HG02870 (cell line): ENCODE measurements around the gene PLD1.
"Not testable (repeated sequence)": the region's sequence is repeated elsewhere in the genome, so short reads cannot be mapped to it uniquely, and the experiment has no call there.

Source experiments
- ATAC-seq: cut with Tn5 transposase; IDR thresholded peaks from one replicate; pipeline ENCODE4 v1.9.1; 2021; ENCODE audit warnings: mild to moderate bottlenecking, moderate library complexity; ENCODE audit not compliant: unreplicated experiment

PLD1 gene

GRCh38 chr3:171711461-171712170 lies 98.7 kb downstream of the PLD1 start:
- ATAC-seq: no peak

- no peak for ATAC-seq
Measured at GRCh38 chr3:171710359-171710758, 99.9 kb downstream of the PLD1 start.

GRCh38 chr3:171704814-171705213 lies 105.5 kb downstream of the PLD1 start:
- ATAC-seq: no peak

GRCh38 chr3:171704002-171704401 lies 106.3 kb downstream of the PLD1 start:
- ATAC-seq: no peak

- no peak for ATAC-seq
Measured at GRCh38 chr3:171703144-171703543, 107.1 kb downstream of the PLD1 start.

- no peak for ATAC-seq
Measured at GRCh38 chr3:171700653-171701052, 109.6 kb downstream of the PLD1 start.

GRCh38 chr3:171700157-171700556 lies 110.1 kb downstream of the PLD1 start:
- no peak for ATAC-seq

GRCh38 chr3:171699601-171700000 lies 110.7 kb downstream of the PLD1 start:
- ATAC-seq: no peak

GRCh38 chr3:171696805-171697204 lies 113.5 kb downstream of the PLD1 start:
- no peak for ATAC-seq

- no peak for ATAC-seq
Measured at GRCh38 chr3:171695426-171695825, 114.9 kb downstream of the PLD1 start.

- ATAC-seq: no peak
Measured at GRCh38 chr3:171694888-171695287, 115.4 kb downstream of the PLD1 start.

GRCh38 chr3:171692551-171692950 lies 117.7 kb downstream of the PLD1 start:
- not testable (repeated sequence) for ATAC-seq

GRCh38 chr3:171691485-171691884 lies 118.8 kb downstream of the PLD1 start:
- no peak for ATAC-seq

GRCh38 chr3:171690281-171690680 lies 120.0 kb downstream of the PLD1 start:
- ATAC-seq: no peak

- ATAC-seq: no peak
Measured at GRCh38 chr3:171688593-171688992, 121.7 kb downstream of the PLD1 start.

- ATAC-seq: no peak
Measured at GRCh38 chr3:171688002-171688401, 122.3 kb downstream of the PLD1 start.

- no peak for ATAC-seq
Measured at GRCh38 chr3:171687581-171687980, 122.7 kb downstream of the PLD1 start.

- ATAC-seq: no peak
Measured at GRCh38 chr3:171687064-171687463, 123.2 kb downstream of the PLD1 start.

- no peak for ATAC-seq
Measured at GRCh38 chr3:171685116-171685895, 125.0 kb downstream of the PLD1 start.

GRCh38 chr3:171684221-171684620 lies 126.1 kb downstream of the PLD1 start:
- ATAC-seq: no peak

- no peak for ATAC-seq
Measured at GRCh38 chr3:171682743-171683142, 127.5 kb downstream of the PLD1 start.

- ATAC-seq: no peak
Measured at GRCh38 chr3:171680726-171681411, 129.4 kb downstream of the PLD1 start.
